NCI-H774 (cell line): ENCODE measurements around the gene DDN.

Experiments used
- DNase-seq: peaks from one replicate; lab custom pipeline; 2025; lab: John Stamatoyannopoulos, UW

The DDN gene

DNA sequence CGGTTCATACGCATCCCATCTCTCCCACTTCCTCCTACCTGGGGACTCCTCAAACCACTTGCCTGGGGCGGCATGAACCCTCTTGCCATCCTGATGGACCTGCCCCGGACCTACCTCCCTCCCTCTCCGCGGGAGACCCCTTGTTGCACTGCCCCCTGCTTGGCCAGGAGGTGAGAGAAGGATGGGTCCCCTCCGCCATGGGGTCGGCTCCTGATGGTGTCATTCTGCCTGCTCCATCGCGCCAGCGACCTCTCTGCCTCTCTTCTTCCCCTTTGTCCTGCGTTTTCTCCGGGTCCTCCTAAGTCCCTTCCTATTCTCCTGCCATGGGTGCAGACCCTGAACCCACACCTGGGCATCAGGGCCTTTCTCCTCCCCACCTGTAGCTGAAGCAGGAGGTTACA is 17.4 kb downstream of the DDN start:
- DNase-seq = no peak

DNA sequence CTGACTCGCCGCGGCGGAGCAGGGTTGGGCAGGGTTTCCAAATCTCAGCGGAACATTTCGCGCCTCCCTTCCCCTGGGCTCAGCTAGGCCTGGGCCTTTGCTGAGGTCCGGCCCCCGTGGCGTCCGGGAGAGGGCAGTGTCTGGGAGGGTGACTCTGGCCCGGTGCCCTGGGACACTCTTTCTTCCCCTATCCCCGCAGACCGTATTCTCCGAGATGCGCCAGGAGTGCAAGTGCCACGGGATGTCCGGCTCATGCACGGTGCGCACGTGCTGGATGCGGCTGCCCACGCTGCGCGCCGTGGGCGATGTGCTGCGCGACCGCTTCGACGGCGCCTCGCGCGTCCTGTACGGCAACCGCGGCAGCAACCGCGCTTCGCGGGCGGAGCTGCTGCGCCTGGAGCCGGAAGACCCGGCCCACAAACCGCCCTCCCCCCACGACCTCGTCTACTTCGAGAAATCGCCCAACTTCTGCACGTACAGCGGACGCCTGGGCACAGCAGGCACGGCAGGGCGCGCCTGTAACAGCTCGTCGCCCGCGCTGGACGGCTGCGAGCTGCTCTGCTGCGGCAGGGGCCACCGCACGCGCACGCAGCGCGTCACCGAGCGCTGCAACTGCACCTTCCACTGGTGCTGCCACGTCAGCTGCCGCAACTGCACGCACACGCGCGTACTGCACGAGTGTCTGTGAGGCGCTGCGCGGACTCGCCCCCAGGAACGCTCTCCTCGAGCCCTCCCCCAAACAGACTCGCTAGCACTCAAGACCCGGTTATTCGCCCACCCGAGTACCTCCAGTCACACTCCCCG is 18.0 kb downstream of the DDN start:
- DNase-seq = no peak

DNA sequence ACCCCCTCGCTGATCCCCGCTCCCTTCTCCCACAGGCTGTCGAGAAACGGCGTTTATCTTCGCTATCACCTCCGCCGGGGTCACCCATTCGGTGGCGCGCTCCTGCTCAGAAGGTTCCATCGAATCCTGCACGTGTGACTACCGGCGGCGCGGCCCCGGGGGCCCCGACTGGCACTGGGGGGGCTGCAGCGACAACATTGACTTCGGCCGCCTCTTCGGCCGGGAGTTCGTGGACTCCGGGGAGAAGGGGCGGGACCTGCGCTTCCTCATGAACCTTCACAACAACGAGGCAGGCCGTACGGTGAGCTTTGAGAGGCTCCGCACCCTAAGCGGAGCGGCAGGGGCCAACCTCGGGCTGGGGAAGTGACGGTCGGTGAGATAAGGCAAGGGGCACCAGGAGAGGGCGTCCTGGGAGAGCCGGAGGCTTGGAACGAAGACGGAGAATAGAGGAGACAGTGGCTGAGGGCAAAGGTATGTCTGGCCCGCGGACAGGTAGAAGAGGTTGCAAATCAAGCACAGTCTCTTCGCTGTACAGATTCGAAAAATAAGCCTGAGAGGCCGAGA is 18.7 kb downstream of the DDN start:
- no peak for DNase-seq

DNA sequence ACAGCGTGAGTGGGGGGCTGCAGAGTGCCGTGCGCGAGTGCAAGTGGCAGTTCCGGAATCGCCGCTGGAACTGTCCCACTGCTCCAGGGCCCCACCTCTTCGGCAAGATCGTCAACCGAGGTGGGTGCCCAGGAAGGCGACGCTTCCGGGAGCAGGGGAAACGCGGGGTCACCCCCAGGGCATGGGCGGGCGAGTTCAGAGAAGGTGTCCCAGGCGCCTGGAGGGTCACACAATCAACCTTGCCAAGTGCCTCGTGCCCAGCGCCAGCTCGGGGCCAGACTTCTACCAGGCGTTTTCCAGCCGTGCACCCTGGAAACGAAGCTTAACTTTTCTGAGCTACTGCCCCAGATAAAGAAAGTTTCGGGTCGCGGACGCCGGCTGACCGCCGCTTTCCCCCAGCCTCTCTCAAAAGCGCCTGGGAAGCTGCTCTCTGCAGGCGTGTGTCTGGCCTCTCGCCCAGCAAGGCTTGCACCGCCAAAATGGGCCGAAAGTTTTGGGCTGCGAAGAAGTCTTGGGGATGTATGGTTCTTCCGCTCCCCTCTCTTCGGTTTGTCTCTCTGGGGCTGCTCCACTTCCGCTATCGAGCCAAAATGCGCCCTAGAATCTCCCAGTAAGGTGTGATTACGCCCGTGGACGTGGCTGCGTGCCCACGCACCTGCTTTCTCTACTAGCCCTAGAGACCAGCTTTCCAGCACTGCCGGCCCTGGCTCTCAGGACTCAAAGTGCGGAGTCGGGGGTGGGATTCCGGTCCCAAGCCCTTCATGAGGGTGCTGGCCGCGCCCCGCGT is 19.4 kb downstream of the DDN start:
- DNase-seq = no peak

DNA sequence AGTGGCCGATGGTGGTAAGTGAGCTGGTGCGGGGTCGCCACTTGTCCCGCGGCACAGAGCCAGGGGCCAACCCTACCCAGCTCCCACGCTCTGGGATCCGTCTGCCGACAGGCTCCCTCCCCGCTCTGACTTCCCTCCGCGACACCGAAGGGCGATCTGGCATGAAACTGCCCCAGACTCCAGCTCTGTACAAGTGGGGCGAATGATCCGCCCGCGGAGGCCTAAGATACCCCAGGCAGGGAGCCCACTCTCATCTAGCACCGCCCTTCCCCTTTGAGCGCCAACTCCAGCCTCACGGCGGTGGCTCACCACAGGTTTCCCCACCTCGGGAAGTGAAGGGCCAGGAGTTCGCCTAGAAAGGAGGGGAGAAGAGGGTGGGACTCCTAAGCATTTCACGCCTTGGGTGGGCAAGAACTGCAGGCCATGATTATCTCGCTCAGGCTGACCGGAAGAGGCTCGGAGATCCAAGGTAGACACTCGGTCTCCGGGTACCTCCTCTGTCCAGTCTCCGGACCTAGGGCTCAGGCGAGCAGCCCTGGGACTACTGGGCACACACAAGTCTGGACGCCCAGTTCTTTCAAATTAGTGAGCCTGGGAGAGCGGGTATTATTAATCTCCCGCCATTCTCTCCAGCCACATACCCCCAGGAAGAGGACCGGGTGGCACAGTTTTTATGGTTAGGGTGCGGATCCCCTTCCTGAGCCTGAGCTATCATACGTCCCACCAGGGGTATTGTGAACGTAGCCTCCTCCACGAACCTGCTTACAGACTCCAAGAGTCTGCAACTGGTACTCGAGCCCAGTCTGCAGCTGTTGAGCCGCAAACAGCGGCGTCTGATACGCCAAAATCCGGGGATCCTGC is 20.2 kb downstream of the DDN start:
- no peak for DNase-seq

DNA sequence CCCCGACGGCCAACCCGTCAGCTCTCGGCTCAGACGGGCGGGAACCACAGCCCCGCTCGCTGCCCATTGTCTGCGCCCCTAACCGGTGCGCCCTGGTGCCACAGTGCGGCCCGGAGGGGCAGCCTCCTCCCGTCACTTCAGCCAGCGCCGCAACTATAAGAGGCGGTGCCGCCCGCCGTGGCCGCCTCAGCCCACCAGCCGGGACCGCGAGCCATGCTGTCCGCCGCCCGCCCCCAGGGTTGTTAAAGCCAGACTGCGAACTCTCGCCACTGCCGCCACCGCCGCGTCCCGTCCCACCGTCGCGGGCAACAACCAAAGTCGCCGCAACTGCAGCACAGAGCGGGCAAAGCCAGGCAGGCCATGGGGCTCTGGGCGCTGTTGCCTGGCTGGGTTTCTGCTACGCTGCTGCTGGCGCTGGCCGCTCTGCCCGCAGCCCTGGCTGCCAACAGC is 20.9 kb downstream of the DDN start, which contains the start of gene WNT1:
Gene WNT1 (plus strand): TSS at position 32 of the 450 bp plus-strand sequence. CDS start 329 bp downstream, at position 361.
- no peak for DNase-seq

DNA sequence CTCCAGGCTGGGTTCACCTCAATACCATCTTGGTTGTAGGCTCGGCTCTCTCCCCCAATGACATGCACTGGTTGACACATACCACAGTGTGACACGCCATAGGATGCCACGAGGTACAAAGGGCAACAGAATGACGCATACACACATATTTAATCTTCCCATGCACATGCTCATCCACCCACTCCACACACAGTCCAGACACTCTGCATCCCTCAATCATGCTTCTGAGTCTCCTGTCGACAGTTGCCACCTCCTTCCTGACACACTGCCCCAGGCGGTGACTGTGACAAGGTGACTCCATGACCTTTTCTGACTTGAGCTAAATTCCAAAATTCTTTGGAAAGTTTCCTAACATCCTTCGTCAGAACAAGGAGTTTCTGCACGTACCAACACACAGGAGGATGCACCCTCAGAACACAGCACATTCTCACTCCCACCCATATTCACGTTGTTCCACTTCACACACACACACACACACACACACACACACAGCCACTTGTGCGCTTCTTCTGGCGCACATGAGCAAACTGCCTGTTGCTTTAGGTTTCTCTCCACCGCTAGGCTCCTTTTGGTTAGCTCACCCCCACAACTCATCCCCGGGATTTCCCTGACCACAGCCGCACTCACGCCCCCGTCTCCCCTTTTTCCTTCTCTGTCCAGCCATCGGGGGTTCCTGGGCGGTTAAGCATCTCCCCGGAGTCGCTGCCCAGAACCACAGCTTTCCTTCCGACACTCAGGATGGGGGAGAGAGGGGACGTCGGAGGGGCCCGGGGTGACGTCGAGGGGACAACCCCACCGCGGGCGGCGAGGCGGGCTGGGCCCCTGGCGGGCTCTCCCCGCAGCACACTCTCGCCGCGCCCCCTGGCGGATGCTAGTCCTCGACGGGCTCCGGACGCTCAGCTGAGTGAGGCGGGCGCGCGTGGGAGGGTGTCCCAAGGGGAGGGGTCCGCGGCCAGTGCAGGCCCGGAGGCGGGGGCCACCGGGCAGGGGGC is 21.6 kb downstream of the DDN start:
- DNase-seq = peak; percentile 16

DNA sequence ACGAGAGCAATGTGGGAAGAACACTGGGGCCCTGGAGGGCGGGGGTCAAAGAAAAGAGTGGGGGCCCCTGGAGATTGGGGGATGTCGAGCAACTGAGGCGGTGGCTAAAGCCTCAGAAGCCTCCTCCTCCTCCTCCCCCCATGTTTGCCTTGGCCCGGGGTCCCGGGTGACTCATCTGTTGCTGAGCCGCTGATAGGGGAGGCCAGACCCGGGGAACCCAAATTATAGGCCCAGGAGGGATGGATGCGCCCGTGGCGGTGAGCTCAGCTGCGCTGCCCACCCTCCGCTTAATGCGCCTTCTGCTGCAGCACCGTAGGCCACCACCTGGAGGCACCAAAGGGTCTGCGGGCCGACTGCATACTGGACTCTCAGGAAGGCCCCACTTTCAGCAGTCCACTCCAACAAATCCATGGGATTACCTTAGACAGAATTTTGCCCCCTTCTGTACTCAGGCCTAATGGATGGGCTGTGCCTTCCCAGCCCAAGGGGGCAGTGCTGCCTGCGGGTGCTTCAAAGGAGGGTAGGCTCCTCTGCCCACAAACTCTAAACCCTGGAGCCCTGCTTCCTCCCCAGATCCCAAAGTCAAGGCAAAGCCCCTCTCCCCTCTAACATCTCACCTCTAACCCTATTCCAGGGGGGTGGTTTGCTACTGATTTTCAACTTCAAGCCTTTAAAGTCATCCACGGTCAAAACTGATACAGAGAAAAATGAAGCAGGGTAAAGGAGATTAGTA is 25.1 kb downstream of the DDN start:
- no peak for DNase-seq

DNA sequence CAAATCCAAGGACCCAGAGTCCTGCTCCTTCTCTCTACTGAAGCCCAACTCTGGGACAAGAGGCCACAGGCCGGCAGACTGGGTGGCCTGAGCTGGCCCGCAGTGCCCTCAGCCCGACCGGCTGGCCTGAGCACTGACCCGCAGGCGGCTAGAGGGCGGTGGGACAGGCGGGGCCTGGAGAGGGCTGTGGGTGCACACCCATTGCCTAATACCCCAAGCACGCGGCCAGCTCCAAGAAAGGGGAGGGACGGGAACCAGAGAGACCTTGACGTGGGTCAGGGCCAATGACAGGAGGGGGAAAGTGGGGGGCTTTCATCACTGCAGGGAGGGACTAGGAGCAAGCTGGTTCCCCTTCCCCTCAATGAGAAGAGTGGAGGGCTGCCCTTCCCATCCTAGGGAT is 25.6 kb downstream of the DDN start:
- DNase-seq = no peak

DNA sequence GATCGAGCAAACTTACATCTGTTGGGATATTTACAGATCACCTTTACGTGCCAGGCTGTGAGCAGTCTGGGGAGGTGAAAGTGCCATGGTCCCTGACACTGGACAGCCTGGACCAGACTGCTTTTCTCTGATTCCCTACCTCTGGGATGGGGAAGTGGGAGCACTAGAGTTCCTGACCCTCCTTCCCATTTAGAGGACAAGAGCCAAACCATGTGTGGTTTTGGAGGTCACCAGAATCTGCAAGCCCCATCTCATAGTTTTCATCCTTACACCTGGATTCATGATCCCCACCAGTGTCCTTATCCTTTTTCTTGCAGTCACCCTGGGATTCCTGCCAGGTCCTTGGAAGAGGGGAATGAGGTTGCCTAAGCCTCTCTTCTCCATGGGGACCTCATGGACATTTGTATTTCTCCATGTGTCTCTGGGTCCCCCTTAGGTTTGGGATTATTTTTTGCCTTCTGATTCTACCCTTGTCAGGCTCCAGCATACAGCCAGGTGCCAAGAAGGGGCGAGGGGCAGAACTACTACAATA is 26.2 kb downstream of the DDN start:
- DNase-seq = no peak

DNA sequence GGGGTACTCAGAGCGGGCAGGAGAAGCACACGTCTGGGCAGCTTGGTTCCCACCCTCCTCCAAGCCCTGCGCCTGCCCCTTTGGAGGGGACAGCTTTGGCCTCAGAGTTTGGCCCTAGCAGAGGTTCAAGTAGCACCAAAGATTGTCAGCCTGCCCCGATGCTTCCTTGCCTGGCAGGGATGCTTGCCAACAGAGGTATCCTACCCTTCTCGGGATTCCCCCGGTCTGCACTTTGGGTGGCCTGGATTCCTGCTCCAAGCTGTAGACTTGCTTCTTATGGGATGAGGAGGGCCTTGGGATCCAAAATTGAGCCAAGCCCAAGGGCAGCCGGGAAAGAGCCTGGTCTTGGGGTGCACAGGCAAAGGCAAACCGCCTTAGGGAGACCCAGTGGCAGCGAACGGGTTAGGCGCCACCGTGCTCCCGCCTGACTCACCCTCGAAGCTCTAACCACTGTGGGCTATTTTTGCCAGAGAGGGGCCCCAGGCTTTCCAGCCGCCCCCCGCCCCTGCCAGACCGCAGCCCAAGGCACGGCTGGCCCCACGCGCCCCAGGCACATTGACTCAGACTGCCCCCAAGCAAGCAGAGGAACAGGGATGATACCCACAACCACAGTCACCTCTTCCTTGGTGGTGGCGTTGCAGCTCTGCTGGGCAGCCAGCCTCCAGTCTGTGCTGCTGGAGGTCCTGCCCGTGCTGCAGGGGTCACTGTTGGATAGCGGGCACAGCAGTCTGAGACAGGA is 26.8 kb downstream of the DDN start:
- no peak for DNase-seq

DNA sequence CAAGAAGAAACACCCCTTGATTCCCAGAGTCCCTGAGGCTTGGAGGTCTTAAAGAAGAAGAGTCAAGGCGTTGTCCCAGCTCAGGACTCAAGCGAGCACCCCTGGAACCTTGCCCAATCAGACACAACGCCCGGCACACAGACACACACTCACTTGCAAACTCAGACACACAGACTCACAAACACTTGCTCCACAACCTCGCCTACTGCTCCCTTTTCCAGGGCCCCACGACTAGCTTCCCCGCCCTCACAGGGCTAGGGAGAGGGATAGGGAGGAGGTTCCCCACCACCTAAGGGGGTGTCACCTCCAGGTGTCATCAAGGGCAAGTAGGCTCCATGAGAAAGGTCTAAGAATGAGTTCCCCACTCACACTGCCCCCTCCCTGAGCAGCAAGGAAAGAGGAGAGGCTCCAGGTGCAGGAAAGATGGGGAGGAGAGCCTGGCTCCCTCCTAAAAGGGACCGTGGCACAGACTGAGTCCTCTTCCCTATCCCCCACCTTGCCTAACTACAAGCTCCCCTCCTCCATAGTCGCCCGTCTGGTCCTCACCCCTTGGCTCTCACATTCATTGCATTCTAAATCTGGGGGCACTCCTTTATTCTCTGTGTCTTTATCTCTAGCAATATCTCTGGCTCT is 28.4 kb downstream of the DDN start:
- DNase-seq = no peak

DNA sequence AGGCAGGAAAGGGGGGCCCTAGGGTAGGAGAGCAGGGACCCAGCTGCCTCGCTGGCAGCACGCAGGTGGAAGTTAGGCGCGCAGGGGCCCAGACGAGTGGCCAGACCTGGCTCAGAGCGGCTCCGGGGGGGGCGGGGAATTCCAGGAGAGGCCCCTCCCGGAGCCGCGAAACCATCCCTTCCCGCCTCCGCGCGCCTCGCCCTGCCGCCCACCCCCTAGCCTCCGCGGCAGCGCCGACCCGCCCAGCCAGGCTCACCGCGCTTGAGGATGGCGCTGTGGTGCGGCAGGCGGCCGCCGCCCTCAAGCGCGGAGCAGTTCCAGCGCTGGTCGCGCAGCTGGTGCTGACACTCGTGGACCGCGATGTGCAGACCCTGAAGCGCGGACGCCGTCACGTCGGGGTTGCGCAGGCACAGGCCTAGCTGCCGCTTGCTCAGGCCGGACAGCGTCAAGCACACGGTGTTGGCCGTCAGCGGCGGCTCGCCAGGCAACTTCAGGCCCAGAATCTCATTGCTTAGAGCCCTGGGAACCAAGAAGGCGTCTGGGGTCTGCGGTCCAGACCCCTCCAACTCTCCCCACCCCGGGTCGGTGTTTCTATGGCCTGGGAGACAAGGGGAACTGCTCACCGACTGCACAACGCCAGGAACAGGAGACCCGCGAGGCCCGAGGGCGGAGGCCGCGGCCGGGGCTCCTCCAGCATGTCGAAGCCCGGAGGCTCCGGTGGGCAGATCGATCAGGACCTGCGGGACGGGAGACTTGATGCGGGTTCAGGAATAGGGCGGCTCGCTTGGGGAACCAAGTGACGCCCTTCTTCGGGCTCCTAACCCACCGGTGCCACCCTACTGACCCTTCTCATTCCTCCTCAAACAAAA is 29.1 kb downstream of the DDN start:
- DNase-seq = no peak

DNA sequence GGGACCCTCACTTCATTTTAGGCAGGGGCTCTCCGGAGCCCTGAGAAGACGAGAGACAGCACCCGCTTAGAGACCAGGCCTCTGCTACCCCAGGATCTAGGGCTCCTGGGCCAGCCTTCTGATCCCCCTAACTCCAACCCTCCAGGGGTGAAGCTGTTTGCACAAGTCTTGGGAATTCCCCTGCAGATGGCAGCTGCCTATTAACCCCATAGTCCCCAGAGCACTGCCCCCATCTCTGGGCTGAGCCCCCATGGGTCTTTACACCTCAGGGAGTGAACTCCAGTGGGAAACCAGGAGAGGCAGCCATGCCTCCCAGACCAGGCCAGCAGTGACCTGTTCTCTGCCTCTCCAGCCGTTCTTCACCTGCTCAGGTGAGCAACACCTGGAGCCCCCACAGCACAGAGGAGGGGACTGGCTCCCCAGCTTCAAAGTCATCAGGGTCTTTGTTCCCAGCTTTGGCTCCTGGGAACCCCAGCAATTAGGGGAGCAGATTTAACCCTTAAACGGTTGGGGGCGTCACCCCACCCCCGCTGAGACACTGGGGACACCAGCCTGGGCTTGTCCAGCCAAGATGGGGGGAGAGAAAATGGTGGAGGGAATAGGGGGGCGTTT is 29.9 kb downstream of the DDN start:
- DNase-seq = no peak

DNA sequence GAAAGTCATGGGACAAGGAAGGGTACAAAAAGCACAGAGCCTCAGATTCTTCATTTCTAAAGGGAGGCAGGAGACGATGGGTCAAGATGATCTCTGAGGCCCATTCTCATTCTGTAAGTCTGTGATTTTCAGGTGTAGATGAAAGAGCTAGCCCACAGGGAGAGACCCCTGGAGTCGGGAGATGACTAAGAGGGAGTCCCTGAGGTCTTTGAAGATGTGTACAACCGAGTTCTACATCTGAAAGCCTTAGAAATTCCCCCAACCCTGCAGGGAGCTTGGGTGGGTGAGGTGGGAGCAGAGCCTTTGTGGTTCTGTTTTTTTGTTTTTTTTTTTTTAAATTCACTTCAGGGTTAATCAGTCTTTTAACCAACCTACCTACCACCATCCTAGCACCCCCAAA is 30.7 kb downstream of the DDN start:
- no peak for DNase-seq

DNA sequence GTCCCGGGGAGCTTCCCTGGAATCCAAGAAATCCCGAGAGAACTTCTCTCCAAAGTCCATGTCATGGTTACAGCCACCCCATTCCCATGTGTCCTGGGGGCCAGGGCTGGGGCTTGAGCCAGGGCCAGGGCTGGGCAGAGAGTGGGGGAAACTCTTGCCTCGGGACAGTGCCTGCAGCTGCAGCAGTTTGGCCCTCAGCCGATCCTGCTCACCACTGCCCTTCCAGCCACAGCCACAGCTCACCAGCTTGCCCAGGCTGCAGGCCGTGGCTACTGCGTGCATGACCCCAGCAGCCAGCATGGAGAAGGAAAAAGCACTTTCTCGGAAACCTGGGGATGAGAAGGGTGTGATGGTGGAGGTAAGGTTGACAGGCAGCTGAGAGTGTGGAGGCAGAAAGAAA is 31.2 kb downstream of the DDN start:
- DNase-seq = no peak
